Activated CD4-positive, alpha-beta T cell treated with anti-CD3 and anti-CD28 coated beads for 48 hours (primary cell): ENCODE measurements around the gene INF2.
A peak's percentile ranks its signal among the peaks of the same experiment; 100 is the strongest.

Source experiments
- DNase-seq: peaks from one replicate; pipeline ENCODE4 v3.0.0-alpha.2; 2020

Gene INF2

GRCh38 chr14:104706733-104707607 is 17.6 kb downstream of the INF2 start:
- no peak for DNase-seq

- DNase-seq, result no peak
Observed at GRCh38 chr14:104707608-104708595, 18.5 kb downstream of the INF2 start.

GRCh38 chr14:104708606-104709268 is 19.3 kb downstream of the INF2 start:
- DNase-seq, result peak; percentile 84

GRCh38 chr14:104709387-104710039 is 20.1 kb downstream of the INF2 start:
- DNase-seq, result no peak

GRCh38 chr14:104710071-104710735 is 20.8 kb downstream of the INF2 start:
- no peak for DNase-seq

GRCh38 chr14:104712881-104713734 is 23.7 kb downstream of the INF2 start:
- no peak for DNase-seq

GRCh38 chr14:104714066-104714465 is 24.6 kb downstream of the INF2 start:
- DNase-seq, result no peak

GRCh38 chr14:104714681-104715080 is 25.3 kb downstream of the INF2 start:
- no peak for DNase-seq

GRCh38 chr14:104715416-104715815 is 26.0 kb downstream of the INF2 start:
- DNase-seq, result no peak

GRCh38 chr14:104715871-104716270 is 26.5 kb downstream of the INF2 start:
- no peak for DNase-seq

GRCh38 chr14:104717137-104717536 is 27.7 kb downstream of the INF2 start:
- no peak for DNase-seq

GRCh38 chr14:104717646-104718045 is 28.2 kb downstream of the INF2 start:
- no peak for DNase-seq

GRCh38 chr14:104718147-104718546 is 28.7 kb downstream of the INF2 start:
- DNase-seq, result no peak

GRCh38 chr14:104718871-104719270 is 29.5 kb downstream of the INF2 start:
- no peak for DNase-seq

GRCh38 chr14:104719343-104719742 is 29.9 kb downstream of the INF2 start:
- no peak for DNase-seq

GRCh38 chr14:104721505-104722431 is 32.4 kb downstream of the INF2 start:
- DNase-seq, result no peak

GRCh38 chr14:104722938-104723650 is 33.7 kb downstream of the INF2 start:
- DNase-seq, result no peak

- DNase-seq, result peak; percentile 64
Observed at GRCh38 chr14:104723651-104724406, 34.4 kb downstream of the INF2 start, which contains the start of gene ADSS1. ADSS1 (plus strand) TSS chr14:104724229; CDS start chr14:104724271, 42 bp downstream.
